HEK293 (cell line): Measurements from ENCODE around the gene SFTPA1.
"Not testable (repeated sequence)": the region's sequence is repeated elsewhere in the genome, so short reads cannot be mapped to it uniquely, and the experiment has no call there.

ENCODE experiments used
- CTCF ChIP-seq: fragments of 450-650 bp; formaldehyde crosslinking; IDR thresholded peaks from 2 replicates; pipeline ENCODE4 v1.5.1; 2016; ENCODE audit warnings: missing biosample characterization, missing genetic modification characterization
- MEIS1 ChIP-seq: sonication (generic); formaldehyde crosslinking; IDR thresholded peaks from 2 replicates; pipeline ENCODE4 v1.8.1; 2022; ENCODE audit warnings: missing genetic modification reagents, mild to moderate bottlenecking, borderline replicate concordance
- PATZ1 ChIP-seq: fragments of 450-650 bp; formaldehyde crosslinking; IDR thresholded peaks from 2 replicates; pipeline ENCODE4 v1.5.1; 2016; ENCODE audit warnings: missing biosample characterization, missing genetic modification characterization
- REPIN1 ChIP-seq: fragments of 450-650 bp; formaldehyde crosslinking; IDR thresholded peaks from 2 replicates; pipeline ENCODE4 v1.5.1; 2017; ENCODE audit warnings: missing biosample characterization, missing genetic modification characterization, low read depth
- ZBTB21 ChIP-seq: fragments of 450-650 bp; formaldehyde crosslinking; IDR thresholded peaks from 2 replicates; pipeline ENCODE4 v1.5.1; 2017; ENCODE audit warnings: missing biosample characterization, missing genetic modification characterization
- ZNF138 ChIP-seq: fragments of 450-650 bp; formaldehyde crosslinking; IDR thresholded peaks from 2 replicates; pipeline ENCODE4 v1.5.1; 2016; ENCODE audit warnings: missing biosample characterization, missing genetic modification characterization, borderline replicate concordance
- ZNF2 ChIP-seq: fragments of 450-650 bp; formaldehyde crosslinking; IDR thresholded peaks from 2 replicates; pipeline ENCODE4 v1.5.1; 2016; ENCODE audit warnings: missing biosample characterization, missing genetic modification characterization
- ZNF23 ChIP-seq: fragments of 450-650 bp; formaldehyde crosslinking; IDR thresholded peaks from 2 replicates; pipeline ENCODE4 v1.5.1; 2016; ENCODE audit warnings: missing biosample characterization, missing genetic modification characterization, borderline replicate concordance
- ZNF239 ChIP-seq: fragments of 450-650 bp; formaldehyde crosslinking; IDR thresholded peaks from 2 replicates; pipeline ENCODE4 v1.5.1; 2016; ENCODE audit warnings: missing biosample characterization, missing genetic modification characterization
- ZNF266 ChIP-seq: fragments of 450-650 bp; formaldehyde crosslinking; IDR thresholded peaks from 2 replicates; pipeline ENCODE4 v1.5.1; 2016; ENCODE audit warnings: missing biosample characterization, missing genetic modification characterization, low read depth
- ZNF610 ChIP-seq: fragments of 450-650 bp; formaldehyde crosslinking; IDR thresholded peaks from 2 replicates; pipeline ENCODE4 v1.5.1; 2016; ENCODE audit warnings: missing biosample characterization, missing genetic modification characterization, borderline replicate concordance
- ZNF624 ChIP-seq: fragments of 450-650 bp; formaldehyde crosslinking; IDR thresholded peaks from 2 replicates; pipeline ENCODE4 v1.5.1; 2017; ENCODE audit warnings: missing biosample characterization, missing genetic modification characterization
- ZNF664 ChIP-seq: fragments of 450-650 bp; formaldehyde crosslinking; IDR thresholded peaks from 2 replicates; pipeline ENCODE4 v1.5.1; 2016; ENCODE audit warnings: missing biosample characterization, missing genetic modification characterization
- ZNF677 ChIP-seq: fragments of 450-650 bp; IDR thresholded peaks from 2 replicates; pipeline ENCODE4 v1.5.0; 2018; ENCODE audit warnings: missing biosample characterization, mild to moderate bottlenecking, missing genetic modification characterization, moderate library complexity

GRCh38 chr10:79623663-79624062, 12.9 kb downstream of the SFTPA1 start:
- TF ChIP-seq PATZ1 (tag by site-specific recombination); REPIN1 (tag by site-specific recombination); ZNF23 (tag by site-specific recombination); ZNF239; MEIS1 (CRISPR knock-in tag); ZNF2 (tag by site-specific recombination); CTCF (tag by site-specific recombination); ZNF266 (tag by site-specific recombination); ZNF610; ZNF664 (tag by site-specific recombination); ZNF677 (tag by site-specific recombination); ZNF138 (tag by site-specific recombination); ZNF624 (tag by site-specific recombination); ZBTB21 (tag by site-specific recombination): not testable (repeated sequence)
